ENCODE data around the gene RPS6KC1.

- TF ChIP-seq CTCF (conservative IDR thresholded peaks at IDR 0.05; ENCODE audit: low read depth, low read length) (no peak), POLR2A (IDR thresholded peaks at IDR 0.05; ENCODE audit: low read depth, low read length) (no peak), RAD21 (IDR thresholded peaks at IDR 0.05; ENCODE audit: low read length) (no peak), MAFK (IDR thresholded peaks at IDR 0.05; ENCODE audit: low read depth, low read length) (no peak), CEBPB (IDR thresholded peaks at IDR 0.05; ENCODE audit: low read depth, low read length) (no peak), ELK1 (IDR thresholded peaks at IDR 0.05; ENCODE audit: borderline replicate concordance, low read depth, low read length) (no peak), FOS (IDR thresholded peaks at IDR 0.05; ENCODE audit: low read depth, low read length) (no peak), BHLHE40 (IDR thresholded peaks at IDR 0.05; ENCODE audit: low read depth, low read length) (no peak), RFX5 (IDR thresholded peaks at IDR 0.05; ENCODE audit: low read depth, low read length) (no peak), USF2 (IDR thresholded peaks at IDR 0.05; ENCODE audit: low read depth, low read length) (no peak), CHD1 (IDR thresholded peaks at IDR 0.05; ENCODE audit: low read depth, low read length) (no peak), NFE2L2 (IDR thresholded peaks at IDR 0.05; ENCODE audit: low read depth, low read length) (no peak)
These were observed 245.5 kb downstream of the RPS6KC1 start for GRCh38 chr1:213296558-213296957.
